ENCODE results near the gene CDK11B. TPM values are rescaled to one million over a fixed set of nuclear protein-coding genes. Genes with fewer than 3 reads are reported as not detected.

CDK11B gene
- total and polyA plus RNA-seq, 2 donors (not counting 1 experiment from before 2014, with no cell fraction given) = 14.1 to 36.3 TPM

- Mint-ChIP-seq H3K4me3 (no peak overlapping the region), H3K9me3 (ENCODE audit: insufficient read depth) (no peaks in the 10 kb centered on the region), H3K27ac (no peak overlapping the region)
Observed at GRCh38 chr1:1618396-1619068, 40.3 kb downstream of the CDK11B start.

More at GRCh38 chr1:1618396-1619068, 40.3 kb downstream of the CDK11B start:
- Histone ChIP-seq H2AFZ (ENCODE audit: insufficient read depth, low read depth, low read length, poor library complexity, severe bottlenecking) (no peak overlapping the region), H3K4me1 (ENCODE audit: control insufficient read depth in 2 of 2, insufficient read depth in 2 of 2, low read length in 2 of 2) (peaks cover 20% of the 10 kb centered on the region in 2 donors), H3K27ac (ENCODE audit: low read length in 2 of 2) (no peak overlapping the region), H3K9ac (ENCODE audit: low read length) (no peak overlapping the region), H3K4me2 (replicated peaks; ENCODE audit: low read depth, low read length, poor library complexity, severe bottlenecking) (no peak overlapping the region), H3K36me3 (replicated peaks in 1 of 2; ENCODE audit: control extremely low read depth in 1 of 2, control insufficient read depth in 1 of 2, extremely low read depth in 1 of 2, insufficient read depth in 2 of 2, low read length in 1 of 2) (peaks cover 0 to 5% of the 10 kb centered on the region in 2 experiments), H3K9me3 (ENCODE audit: control extremely low read depth in 1 of 3, control insufficient read depth in 2 of 3, insufficient read depth in 1 of 3, low read length in 2 of 3) (no peaks in the 10 kb centered on the region), H3K27me3 (replicated peaks in 1 of 4; ENCODE audit: control extremely low read depth in 1 of 4, control insufficient read depth in 3 of 4, insufficient read depth in 4 of 4, low read length in 3 of 4) (no peaks in the 10 kb centered on the region), H3K79me2 (ENCODE audit: control insufficient read depth, insufficient read depth, low read length) (peaks cover 32% of the 10 kb centered on the region), H4K20me1 (ENCODE audit: control insufficient read depth, insufficient read depth, low read length, poor library complexity, severe bottlenecking) (peaks cover 26% of the 10 kb centered on the region), H3K4me3 (ENCODE audit: control extremely low read depth in 1 of 5, extremely low read depth in 1 of 5, insufficient read depth in 1 of 5, low read depth in 2 of 5, low read length in 4 of 5) (no peak overlapping the region)
- no peak for ATAC-seq (ENCODE audit: low read depth)
- POLR2A ChIA-PET = interaction anchor here (0.6 to 2.0 kb wide), 2 partner anchors 11 to 59 kb away, joined by 4 to 8 read pairs; no protein-coding TSS in a partner anchor
- no peaks in the 10 kb centered on the region for H3K27me3 Mint-ChIP-seq
- 100% methylated on average over 4 of the region's 9 CpGs for WGBS (ENCODE audit: insufficient coverage)
- TF ChIP-seq CTCF (IDR thresholded peaks at IDR 0.05) (no peak), EZH2 (IDR thresholded peaks at IDR 0.05; ENCODE audit: borderline replicate concordance, insufficient read depth, low read depth, low read length, poor library complexity, severe bottlenecking) (no peak)
- CTCF ChIA-PET = no interaction called here
- intact Hi-C loops (cut with micrococcal nuclease) = no loop called here
- peaks cover 25% of the 10 kb centered on the region for H3K4me1 Mint-ChIP-seq
- no peak for DNase-seq

Data from B cell (primary cell).